IPS-NIHi7 (cell line): Measurements from ENCODE around the gene CTXND2.
A peak's percentile ranks its signal among the peaks of the same experiment; 100 is the strongest.
"Not testable (repeated sequence)": the region's sequence is repeated elsewhere in the genome, so short reads cannot be mapped to it uniquely, and the experiment has no call there.

ENCODE experiments used
- DNase-seq: peaks from one replicate; pipeline ENCODE4 v3.0.0; 2012; ENCODE audit warnings: mixed read lengths; ENCODE audit errors: extremely low spot score

CTXND2 gene

GRCh38 chr1:150893336-150893913 lies 6.5 kb downstream of the CTXND2 start:
- DNase-seq, result no peak

GRCh38 chr1:150895618-150896017 lies 8.7 kb downstream of the CTXND2 start:
- DNase-seq, result peak; percentile 8

DNA sequence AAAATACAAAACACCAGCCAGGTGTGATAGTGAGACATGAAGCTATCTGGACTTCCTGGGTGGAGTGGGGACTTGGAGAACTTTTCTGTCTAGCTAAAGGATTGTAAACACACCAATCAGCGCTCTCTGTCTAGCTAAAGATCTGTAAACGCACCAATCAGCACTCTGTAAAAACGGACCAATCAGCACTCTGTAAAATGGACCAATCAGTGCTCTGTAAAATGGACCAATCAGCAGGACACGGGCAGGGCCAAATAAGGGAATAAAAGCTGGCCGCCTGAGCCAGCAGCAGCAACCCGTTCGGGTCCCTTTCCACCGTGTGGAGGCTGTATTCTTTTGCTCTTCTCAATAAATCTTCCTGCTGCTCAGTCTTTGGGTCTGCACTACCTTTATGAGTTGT lies 12.9 kb downstream of the CTXND2 start:
- not testable (repeated sequence) for DNase-seq

DNA sequence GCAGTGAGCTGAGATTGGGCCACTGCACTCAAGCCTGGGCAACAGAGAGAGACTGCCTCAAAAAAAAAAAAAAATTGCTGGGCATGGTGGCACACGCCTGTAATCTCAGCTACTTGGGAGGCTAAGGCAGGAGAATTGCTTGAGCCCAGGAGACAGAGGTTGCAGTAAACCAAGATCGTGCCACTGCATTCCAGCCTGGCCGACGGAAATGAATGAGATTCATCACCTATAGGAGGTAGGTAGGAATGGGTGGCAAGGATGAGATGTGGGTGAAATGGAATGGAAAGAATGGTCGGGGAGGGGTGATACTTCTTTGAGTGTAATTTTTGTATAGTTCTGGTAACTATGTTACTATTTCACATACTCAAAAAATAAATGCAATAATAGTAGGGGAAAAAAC lies 15.4 kb downstream of the CTXND2 start:
- DNase-seq, result no peak

GRCh38 chr1:150902751-150903150 lies 15.8 kb downstream of the CTXND2 start:
- DNase-seq, result no peak

DNA sequence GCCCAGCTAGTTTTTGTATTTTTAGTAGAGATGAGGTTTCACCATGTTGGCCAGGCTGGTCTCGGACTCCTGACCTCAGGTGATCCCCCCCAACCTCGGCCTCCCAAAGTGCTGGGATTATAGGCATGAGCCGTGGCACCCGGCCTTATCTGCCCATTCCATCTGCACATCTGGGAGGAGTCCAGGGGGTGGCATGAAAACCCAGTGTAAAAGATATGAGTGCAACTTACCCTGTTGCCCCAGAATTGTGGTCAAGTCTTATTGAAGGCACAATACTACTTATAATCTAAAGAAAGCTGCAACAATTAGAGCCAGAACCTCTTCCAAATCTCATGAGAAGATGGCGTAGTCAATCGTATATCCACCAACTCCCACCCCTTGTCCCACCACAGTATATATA lies 18.4 kb downstream of the CTXND2 start:
- no peak for DNase-seq

- no peak for DNase-seq
Observed at GRCh38 chr1:150906329-150906728, 19.4 kb downstream of the CTXND2 start.

DNA sequence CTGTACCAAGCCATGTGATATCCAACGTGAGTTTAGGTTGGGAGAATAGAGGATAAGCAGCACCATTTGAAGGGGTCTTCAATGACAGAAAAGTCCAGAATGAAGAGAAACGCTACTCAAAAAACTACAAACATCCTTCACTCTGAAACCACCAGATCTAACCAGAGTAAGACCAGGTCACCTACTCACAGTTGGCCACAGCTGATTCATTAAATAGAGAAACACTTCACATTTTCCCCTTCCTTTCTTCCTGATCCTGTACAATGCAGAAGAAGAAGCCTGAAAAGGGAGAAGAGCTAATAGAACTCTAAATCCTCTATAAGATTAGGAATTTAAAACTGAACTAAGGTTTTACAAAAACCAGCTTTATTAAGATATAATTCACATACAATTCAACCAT lies 19.9 kb downstream of the CTXND2 start:
- DNase-seq, result no peak

DNA sequence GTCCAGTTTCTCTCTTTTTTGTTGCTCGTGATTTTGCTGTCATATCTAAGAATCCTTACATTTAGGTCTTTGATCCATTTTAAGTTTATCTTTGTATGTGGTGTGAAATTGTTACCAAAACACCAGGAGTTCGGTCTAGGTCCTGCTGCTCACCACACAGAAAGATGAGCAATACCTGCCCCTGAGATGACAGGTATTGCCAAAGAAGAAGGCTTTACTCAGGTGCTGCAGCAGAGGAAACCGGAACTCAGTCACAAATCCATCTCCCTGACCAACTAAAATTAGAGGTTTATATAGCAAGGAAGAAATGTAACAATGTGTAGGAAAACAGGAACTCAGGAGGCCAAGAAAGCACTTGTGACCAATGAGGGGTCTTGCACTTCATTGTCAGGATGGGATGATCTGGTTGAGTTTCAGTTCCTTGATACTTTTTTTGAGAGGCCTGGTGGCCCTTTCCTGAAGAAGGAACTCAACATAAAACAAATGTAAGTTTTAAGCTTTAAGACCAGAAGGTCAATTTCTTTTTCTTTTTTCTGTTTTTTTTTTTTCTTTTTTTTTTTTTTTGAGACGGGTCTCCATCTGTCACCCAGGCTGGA lies 22.7 kb downstream of the CTXND2 start:
- DNase-seq, result no peak

DNA sequence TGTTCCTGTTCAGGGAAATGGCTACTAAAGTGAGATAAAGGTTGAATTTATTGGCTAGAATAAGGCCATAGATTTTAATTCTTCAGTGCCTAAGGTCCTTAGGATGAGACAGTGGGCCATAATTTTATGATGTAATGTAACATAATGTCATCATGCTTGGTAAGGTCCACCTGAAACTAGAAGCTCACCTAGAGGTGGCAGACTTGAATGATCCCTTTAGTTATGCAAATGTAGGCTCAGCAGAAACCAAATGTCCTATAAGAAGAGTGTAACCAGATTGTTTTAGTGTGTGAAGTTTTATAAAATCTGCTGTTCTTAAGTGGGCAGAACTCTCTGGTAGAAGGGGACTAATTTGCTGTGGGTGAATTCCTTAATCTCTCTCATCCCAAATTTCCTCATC lies 25.7 kb downstream of the CTXND2 start:
- no peak for DNase-seq

DNA sequence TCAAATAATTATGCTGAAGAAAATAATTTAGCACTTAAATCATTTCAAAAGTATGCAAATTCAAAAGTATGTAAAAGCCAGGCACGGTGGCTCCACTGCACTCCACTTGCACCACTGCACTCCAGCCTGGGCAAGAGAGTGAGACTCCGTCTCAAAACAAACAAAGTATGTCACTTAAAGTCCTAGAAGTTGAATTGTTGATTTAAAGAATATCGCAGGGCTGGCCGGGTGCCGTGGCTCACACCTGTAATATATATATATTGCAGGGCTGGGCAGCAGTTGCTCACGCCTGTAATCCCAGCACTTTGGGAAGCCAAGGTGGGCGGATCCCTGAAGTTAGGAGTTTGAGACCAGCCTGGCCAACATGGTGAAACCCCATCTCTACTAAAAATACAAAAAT lies 30.5 kb downstream of the CTXND2 start:
- DNase-seq, result no peak

GRCh38 chr1:150922519-150922975 lies 35.6 kb downstream of the CTXND2 start:
- DNase-seq, result peak; percentile 76

GRCh38 chr1:150925080-150925479 lies 38.1 kb downstream of the CTXND2 start:
- DNase-seq, result no peak

GRCh38 chr1:150926097-150926741 lies 39.3 kb downstream of the CTXND2 start, which contains the start of gene SETDB1:
Gene SETDB1, plus strand, starts transcription at chr1:150926363. Its CDS starts 1,352 bp downstream, at chr1:150927715.
- peak; percentile 95 for DNase-seq

DNA sequence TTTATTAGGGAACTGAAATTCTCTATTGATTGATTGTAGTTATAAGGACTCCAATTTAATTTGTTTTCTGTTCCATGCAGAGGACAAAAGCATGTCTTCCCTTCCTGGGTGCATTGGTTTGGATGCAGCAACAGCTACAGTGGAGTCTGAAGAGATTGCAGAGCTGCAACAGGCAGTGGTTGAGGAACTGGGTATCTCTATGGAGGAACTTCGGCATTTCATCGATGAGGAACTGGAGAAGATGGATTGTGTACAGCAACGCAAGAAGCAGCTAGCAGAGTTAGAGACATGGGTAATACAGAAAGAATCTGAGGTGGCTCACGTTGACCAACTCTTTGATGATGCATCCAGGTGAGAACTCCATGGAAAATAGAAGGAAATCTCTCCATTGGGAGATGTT lies 40.7 kb downstream of the CTXND2 start:
- DNase-seq, result no peak

DNA sequence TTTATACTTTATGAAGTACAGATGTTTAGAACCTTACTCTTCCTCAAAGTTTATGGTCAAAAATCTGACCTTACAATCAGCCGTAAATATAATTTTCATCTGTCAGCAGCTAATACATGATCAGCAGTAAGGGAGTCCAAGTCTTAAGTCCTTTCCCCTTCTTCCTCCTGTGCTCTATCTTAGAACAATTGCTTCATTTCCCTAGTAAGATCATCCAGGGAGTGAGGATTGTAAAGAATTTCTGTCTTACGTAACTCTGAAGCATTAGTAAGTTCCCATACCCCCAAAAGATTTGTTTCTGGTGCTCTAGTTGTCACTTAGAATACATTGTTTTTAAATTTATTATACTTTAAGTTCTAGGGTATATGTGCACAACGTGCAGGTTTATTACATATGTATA lies 41.4 kb downstream of the CTXND2 start:
- DNase-seq, result no peak

DNA sequence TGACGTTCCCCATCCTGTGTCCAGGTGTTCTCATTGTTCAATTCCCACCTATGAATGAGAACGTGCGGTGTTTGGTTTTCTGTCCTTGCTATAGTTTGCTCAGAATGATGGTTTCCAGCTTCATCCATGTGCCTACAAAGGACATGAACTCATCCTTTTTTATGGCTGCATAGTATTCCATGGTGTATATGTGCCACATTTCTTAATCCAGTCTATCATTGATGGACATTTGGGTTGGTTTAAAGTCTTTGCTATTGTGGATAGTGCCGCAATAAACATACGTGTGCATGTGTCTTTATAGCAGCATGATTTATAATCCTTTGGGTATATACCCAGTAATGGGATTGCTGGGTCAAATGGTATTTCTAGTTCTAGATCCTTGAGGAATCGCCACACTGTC lies 41.8 kb downstream of the CTXND2 start:
- not testable (repeated sequence) for DNase-seq

- DNase-seq, result no peak
Observed at GRCh38 chr1:150931773-150932172, 44.8 kb downstream of the CTXND2 start.

- DNase-seq, result no peak
Observed at GRCh38 chr1:150944856-150945255, 57.9 kb downstream of the CTXND2 start.

- DNase-seq, result no peak
Observed at GRCh38 chr1:150954708-150955107, 67.8 kb downstream of the CTXND2 start.

DNA sequence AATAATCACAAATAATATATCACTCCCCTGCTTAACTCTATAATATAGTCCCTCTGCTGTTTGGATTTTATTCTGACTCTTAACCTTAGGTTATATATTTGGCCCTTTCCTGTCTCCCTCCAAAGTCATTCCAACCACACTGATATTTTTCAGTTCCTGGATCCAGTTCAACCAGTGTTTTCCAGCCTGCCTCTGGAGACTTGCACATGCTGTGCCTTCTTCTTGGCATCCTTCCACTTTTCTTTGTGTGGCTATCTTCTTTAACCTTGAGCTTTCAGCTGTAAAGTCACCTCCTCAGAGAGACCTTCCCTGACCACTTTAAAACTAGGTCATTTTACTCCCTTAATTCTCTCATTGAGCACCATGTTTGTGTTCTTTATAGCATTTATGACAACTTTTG lies 68.3 kb downstream of the CTXND2 start:
- DNase-seq, result no peak

DNA sequence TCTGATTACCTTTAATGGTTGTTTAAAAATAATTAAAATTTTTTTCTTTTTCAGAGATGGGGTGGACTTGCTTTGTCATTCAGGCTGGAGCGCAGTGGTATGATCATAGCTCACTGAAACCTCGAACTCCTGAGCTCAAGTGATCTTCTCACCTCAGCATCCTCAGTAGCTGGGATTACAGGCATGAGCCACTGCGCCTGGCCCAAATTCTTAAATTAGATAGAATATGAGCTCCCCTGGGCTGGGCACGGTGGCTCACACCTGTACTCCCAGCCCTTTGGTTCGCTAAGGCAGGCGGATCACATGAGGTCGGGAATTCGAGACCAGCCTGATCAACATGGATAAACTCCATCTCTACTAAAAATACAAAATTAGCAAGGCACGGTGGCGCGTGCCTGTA lies 70.7 kb downstream of the CTXND2 start:
- no peak for DNase-seq

- no peak for DNase-seq
Observed at GRCh38 chr1:150960646-150961045, 73.7 kb downstream of the CTXND2 start.
